ENCODE results near the gene RTN4R. TPM values are rescaled to one million over a fixed set of nuclear protein-coding genes. Genes with fewer than 3 reads are reported as not detected.
A peak's percentile ranks its signal among the peaks of the same experiment; 100 is the strongest.

Gene RTN4R
- total and polyA plus RNA-seq, 2 of the 8 experiments (the other 6 are each of a cell fraction or from before 2014, with no cell fraction given), result 21.8 to 41.3 TPM

DNA sequence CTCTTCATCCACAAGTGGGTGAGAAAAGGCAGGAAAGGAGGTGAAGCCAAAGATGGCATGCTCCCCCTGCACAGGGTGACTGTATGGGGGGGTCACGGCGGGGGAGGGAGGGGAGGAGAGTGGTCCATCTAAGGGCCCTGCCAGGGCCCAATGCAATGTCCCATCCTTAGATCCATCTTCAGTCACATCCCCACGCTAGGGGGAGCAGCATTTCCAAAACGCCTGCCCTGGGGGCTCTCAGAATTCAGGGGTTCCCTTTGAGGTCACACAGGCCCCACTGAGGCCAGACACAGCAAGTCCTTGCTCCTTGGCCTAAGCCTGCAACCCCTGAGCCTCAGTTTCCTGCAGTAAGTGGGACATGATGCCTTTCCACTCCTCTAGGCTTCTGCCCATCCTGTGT, 52.4 kb downstream of the RTN4R start:
- no peak overlapping the region for H3K4me2 ChIP-seq (ENCODE audit: insufficient read depth in 1 of 2, low read depth in 2 of 2, low read length in 2 of 2)
- no peak overlapping the region for H2BK5ac ChIP-seq (ENCODE audit: low read depth, low read length)
- no peaks in the 10 kb centered on the region for H3K27me3 ChIP-seq (replicated peaks in 1 of 4; ENCODE audit: control insufficient read depth in 3 of 4, extremely low read depth in 1 of 4, insufficient read depth in 3 of 4, low read length in 3 of 4)
- no peak overlapping the region for H3K4me3 ChIP-seq (ENCODE audit: extremely low read depth in 1 of 4, insufficient read depth in 2 of 4, low read depth in 3 of 4, low read length in 4 of 4)
- no peak overlapping the region for H2BK15ac ChIP-seq (ENCODE audit: low read length)
- no peak overlapping the region for H4K5ac ChIP-seq (ENCODE audit: insufficient read length, low read depth, low read length)
- DNase-seq (ENCODE audit: low read depth in 1 of 2, low spot score in 2 of 2) (no peak), FAIRE-seq (no peak)
- ChIA-PET POLR2A (ENCODE audit: partially characterized antibody) (interaction anchor here (0.8 to 1.4 kb wide), 2 partner anchors 10 to 94 kb away, joined by 3 read pairs; no protein-coding TSS in a partner anchor), CTCF (ENCODE audit: partially characterized antibody) (interaction anchor here (0.6 to 4.0 kb wide), 17 partner anchors 9 to 102 kb away, joined by 3 to 36 read pairs (median 4); partner anchors contain the start of gene CCDC188)
- no peak overlapping the region for H3K9ac ChIP-seq (replicated peaks in 1 of 4; ENCODE audit: extremely low read depth in 1 of 4, low read depth in 3 of 4, low read length in 3 of 4)
- H3K27ac ChIP-seq (ENCODE audit: low read depth, low read length), result no peak overlapping the region
- H3K18ac ChIP-seq (ENCODE audit: extremely low read depth, low read length), result no peak overlapping the region
- H2AK5ac ChIP-seq (ENCODE audit: low read depth, low read length), result no peak overlapping the region
- H4K20me1 ChIP-seq (replicated peaks in 1 of 2; ENCODE audit: control insufficient read depth in 1 of 2, insufficient read depth in 2 of 2, low read length in 2 of 2), result no peaks in the 10 kb centered on the region
- WGBS, 2 experiments (ENCODE audit: extremely low coverage in 1 of 2, insufficient coverage in 1 of 2, insufficient read length in 1 of 2, insufficient replicate concordance in 2 of 2, low coverage in 1 of 2, low lambda C conversion rate in 2 of 2, missing lambda C conversion rate in 1 of 2), result no CpG with 5 or more reads among the region's 4 CpGs
- H4K91ac ChIP-seq (replicated peaks; ENCODE audit: insufficient read length, low read length), result no peak overlapping the region
- no peaks in the 10 kb centered on the region for H3K36me3 ChIP-seq (ENCODE audit: control insufficient read depth in 2 of 4, insufficient read depth in 4 of 4, low read length in 3 of 4)
- H3K9me3 ChIP-seq (ENCODE audit: insufficient read depth in 2 of 2, low read depth in 1 of 2, low read length in 1 of 2), result peaks cover 0 to 2% of the 10 kb centered on the region in 2 experiments; a peak in 1 of 4 replicates
- H2BK120ac ChIP-seq (replicated peaks; ENCODE audit: low read depth, low read length), result no peak overlapping the region
- no peak overlapping the region for H2AFZ ChIP-seq (ENCODE audit: low read length)
- no peak overlapping the region for H4K8ac ChIP-seq (ENCODE audit: extremely low read depth, insufficient read depth, low read length)
- H3K56ac ChIP-seq (replicated peaks; ENCODE audit: insufficient read length, low read depth, low read length), result no peak overlapping the region
- H3K79me2 ChIP-seq (ENCODE audit: control insufficient read depth in 1 of 2, insufficient read depth in 2 of 2, low read length in 2 of 2), result no peaks in the 10 kb centered on the region
- H2BK20ac ChIP-seq (ENCODE audit: low read length), result no peak overlapping the region
- H3K23ac ChIP-seq (ENCODE audit: insufficient read length), result no peak overlapping the region
- no peak overlapping the region for H3K4ac ChIP-seq (replicated peaks; ENCODE audit: insufficient read length, low read depth, low read length)
- peak overlapping the region; percentile 68; the same call in 1 of the 2 replicates for H2BK12ac ChIP-seq (ENCODE audit: low read depth, low read length)
- no peaks in the 10 kb centered on the region for H3K4me1 ChIP-seq (replicated peaks in 1 of 4; ENCODE audit: control insufficient read depth in 3 of 4, insufficient read depth in 4 of 4, low read length in 3 of 4)
- H3K23me2 ChIP-seq (ENCODE audit: low read depth, low read length), result no peaks in the 10 kb centered on the region
- no peak overlapping the region for H3K14ac ChIP-seq (ENCODE audit: insufficient read length)
- no peaks in the 10 kb centered on the region for H3K79me1 ChIP-seq (ENCODE audit: low read depth, low read length)
- TF ChIP-seq TCF12 (IDR thresholded peaks at IDR 0.05; ENCODE audit: low read depth, low read length) (no peak), RAD21 (IDR thresholded peaks at IDR 0.05 in 1 of 2, conservative IDR thresholded peaks at IDR 0.05 in 1 of 2; ENCODE audit: low read depth in 2 of 2, low read length in 2 of 2) (0 out of 4 replicates have a peak, but pooled peaks of 1 of the 2 experiments have one; percentile 13)
- TF ChIP-seq, protein P1, sequence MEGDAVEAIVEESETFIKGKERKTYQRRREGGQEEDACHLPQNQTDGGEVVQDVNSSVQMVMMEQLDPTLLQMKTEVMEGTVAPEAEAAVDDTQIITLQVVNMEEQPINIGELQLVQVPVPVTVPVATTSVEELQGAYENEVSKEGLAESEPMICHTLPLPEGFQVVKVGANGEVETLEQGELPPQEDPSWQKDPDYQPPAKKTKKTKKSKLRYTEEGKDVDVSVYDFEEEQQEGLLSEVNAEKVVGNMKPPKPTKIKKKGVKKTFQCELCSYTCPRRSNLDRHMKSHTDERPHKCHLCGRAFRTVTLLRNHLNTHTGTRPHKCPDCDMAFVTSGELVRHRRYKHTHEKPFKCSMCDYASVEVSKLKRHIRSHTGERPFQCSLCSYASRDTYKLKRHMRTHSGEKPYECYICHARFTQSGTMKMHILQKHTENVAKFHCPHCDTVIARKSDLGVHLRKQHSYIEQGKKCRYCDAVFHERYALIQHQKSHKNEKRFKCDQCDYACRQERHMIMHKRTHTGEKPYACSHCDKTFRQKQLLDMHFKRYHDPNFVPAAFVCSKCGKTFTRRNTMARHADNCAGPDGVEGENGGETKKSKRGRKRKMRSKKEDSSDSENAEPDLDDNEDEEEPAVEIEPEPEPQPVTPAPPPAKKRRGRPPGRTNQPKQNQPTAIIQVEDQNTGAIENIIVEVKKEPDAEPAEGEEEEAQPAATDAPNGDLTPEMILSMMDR (IDR thresholded peaks at IDR 0.05; ENCODE audit: control extremely low read depth in 1 of 3, insufficient read depth in 1 of 3, low read depth in 1 of 3, low read length in 3 of 3), result peak in 1 of 3 experiments; percentile 21; a peak in 1 of 4 replicates

Measured in H1 (cell line).